MM.1S (cell line): ENCODE data around the gene OSBPL10.

Experiments
- DNase-seq: peaks from one replicate; pipeline ENCODE4 v3.0.0-alpha.2; 2015
- H2AFZ ChIP-seq: fragments of 300-600 bp; sonication (generic); 2 replicates; pipeline ENCODE4 v1.6.0; 2016; ENCODE audit warnings: antibody characterized with exemption, low read length
- H3F3A ChIP-seq: fragments of 300-600 bp; sonication (generic); 2 replicates; pipeline ENCODE4 v1.6.1; 2016; ENCODE audit warnings: mild to moderate bottlenecking, antibody characterized with exemption, low read length, moderate library complexity, mixed read lengths; ENCODE audit not compliant: insufficient read depth
- H3K27ac ChIP-seq: fragments of 300-600 bp; sonication (generic); 2 replicates; pipeline ENCODE4 v1.5.1; 2016; ENCODE audit warnings: mild to moderate bottlenecking, low read length
- H3K27me3 ChIP-seq: fragments of 300-600 bp; sonication (generic); replicated peaks from 2 replicates; pipeline ENCODE4 v1.6.0; 2016; ENCODE audit warnings: low read length; ENCODE audit not compliant: insufficient read depth
- H3K36me3 ChIP-seq: fragments of 300-600 bp; sonication (generic); replicated peaks from 2 replicates; pipeline ENCODE4 v1.6.1; 2016; ENCODE audit warnings: mild to moderate bottlenecking, low read length, mixed read lengths; ENCODE audit not compliant: insufficient read depth
- H3K4me1 ChIP-seq: fragments of 300-600 bp; sonication (generic); 2 replicates; pipeline ENCODE4 v1.6.1; 2016; ENCODE audit warnings: low read length, mixed read lengths
- H3K4me2 ChIP-seq: fragments of 300-600 bp; sonication (generic); 2 replicates; pipeline ENCODE4 v1.6.0; 2016; ENCODE audit warnings: low read depth, low read length
- H3K4me3 ChIP-seq: fragments of 300-600 bp; sonication (generic); 2 replicates; pipeline ENCODE4 v1.5.1; 2016; ENCODE audit warnings: low read length, mixed read lengths
- H3K79me2 ChIP-seq: fragments of 300-600 bp; sonication (generic); 2 replicates; pipeline ENCODE4 v1.6.1; 2016; ENCODE audit warnings: mixed run types, low read length, mixed read lengths
- H3K9ac ChIP-seq: fragments of 300-600 bp; sonication (generic); 2 replicates; pipeline ENCODE4 v1.6.1; 2016; ENCODE audit warnings: low read length, mixed read lengths
- H3K9me2 ChIP-seq: fragments of 300-600 bp; sonication (generic); replicated peaks from 2 replicates; pipeline ENCODE4 v1.6.1; 2016; ENCODE audit warnings: mild to moderate bottlenecking, low read length, mixed read lengths; ENCODE audit not compliant: insufficient read depth
- H3K9me3 ChIP-seq: fragments of 300-600 bp; sonication (generic); replicated peaks from 2 replicates; pipeline ENCODE4 v1.6.1; 2016; ENCODE audit warnings: mild to moderate bottlenecking, low read length, mixed read lengths; ENCODE audit not compliant: insufficient read depth
- H4K20me1 ChIP-seq: fragments of 300-600 bp; sonication (generic); 2 replicates; pipeline ENCODE4 v1.6.1; 2016; ENCODE audit warnings: mild to moderate bottlenecking, low read length, moderate library complexity, mixed read lengths; ENCODE audit not compliant: insufficient read depth
- EZH2 ChIP-seq: fragments of 300-600 bp; sonication (generic); optimal IDR thresholded peaks from 2 replicates; pipeline ENCODE3; 2017; ENCODE audit warnings: low read depth, mild to moderate bottlenecking, antibody characterized with exemption, low read length, mixed read lengths
- EZH2phosphoT487 ChIP-seq: fragments of 300-600 bp; sonication (generic); IDR thresholded peaks from 2 replicates; pipeline ENCODE4 v1.6.1; 2018; ENCODE audit warnings: antibody characterized with exemption, low read length
- TF ChIP-seq, protein P1 (sequence below): fragments of 300-600 bp; sonication (generic); IDR thresholded peaks from 2 replicates; pipeline ENCODE4 v1.5.1; 2016; ENCODE audit warnings: antibody characterized with exemption, low read length, mixed read lengths

The OSBPL10 gene

DNA sequence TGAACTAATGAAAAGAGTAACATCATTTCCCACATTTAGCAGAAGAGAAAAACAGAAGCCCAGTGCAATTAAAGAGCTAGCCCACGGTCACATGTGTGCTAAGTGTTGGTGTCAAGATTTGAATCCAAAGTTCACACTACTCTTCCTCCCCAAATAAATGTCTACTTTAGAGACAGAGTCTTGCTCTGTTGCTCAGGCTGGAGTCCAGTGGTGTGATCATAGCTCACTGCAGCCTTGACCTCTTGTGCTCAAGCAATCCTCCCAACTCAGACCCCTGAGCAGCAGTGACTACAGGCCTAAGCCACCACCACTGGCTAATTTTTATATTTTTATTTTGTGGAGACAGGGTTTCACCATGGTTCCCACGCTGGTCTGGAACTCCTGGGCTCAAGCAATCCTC lies 4.8 kb downstream of the OSBPL10 start:
- no peak for DNase-seq
- H3K36me3 ChIP-seq = no peaks in the 10 kb centered on the region
- H3K79me2 ChIP-seq = no peaks in the 10 kb centered on the region
- no peaks in the 10 kb centered on the region for H3K4me1 ChIP-seq
- no peak overlapping the region for H3K9ac ChIP-seq
- no peaks in the 10 kb centered on the region for H3K9me2 ChIP-seq
- H2AFZ ChIP-seq = no peak overlapping the region
- no peaks in the 10 kb centered on the region for H3K9me3 ChIP-seq
- TF ChIP-seq EZH2phosphoT487 (no peak), EZH2 (no peak)
- 0 out of 2 replicates have a peak, but pooled peaks cover 3% of the 10 kb centered on the region for H3F3A ChIP-seq
- H3K4me2 ChIP-seq = no peak overlapping the region
- no peak overlapping the region for H3K4me3 ChIP-seq
- no peaks in the 10 kb centered on the region for H3K27me3 ChIP-seq
- H3K27ac ChIP-seq = no peak overlapping the region
- no peaks in the 10 kb centered on the region for H4K20me1 ChIP-seq

DNA sequence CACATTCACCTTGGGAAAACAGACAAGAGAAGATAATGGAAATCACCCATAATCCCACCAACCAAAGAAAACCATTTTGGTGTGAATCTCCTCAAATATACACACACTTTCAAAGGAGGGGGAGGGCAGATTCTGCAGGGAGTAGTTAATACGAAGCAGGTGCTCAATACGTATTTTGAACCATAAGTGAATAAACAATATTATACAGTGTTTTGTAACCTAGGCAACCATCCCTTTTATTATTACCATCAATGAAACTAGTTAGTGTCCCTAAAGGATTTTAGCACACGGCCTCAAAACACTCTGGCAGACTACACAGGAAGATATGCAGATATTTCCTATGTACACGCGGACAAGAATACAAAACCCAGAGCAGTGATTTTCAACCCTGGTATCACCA lies 6.1 kb downstream of the OSBPL10 start:
- Histone ChIP-seq H3F3A (no peaks in the 10 kb centered on the region), H4K20me1 (no peaks in the 10 kb centered on the region), H3K9ac (no peak overlapping the region), H3K4me2 (no peak overlapping the region), H3K9me2 (no peaks in the 10 kb centered on the region), H2AFZ (no peak overlapping the region), H3K36me3 (no peaks in the 10 kb centered on the region), H3K27ac (no peak overlapping the region), H3K4me3 (no peak overlapping the region), H3K27me3 (no peaks in the 10 kb centered on the region), H3K9me3 (no peaks in the 10 kb centered on the region), H3K4me1 (no peaks in the 10 kb centered on the region), H3K79me2 (no peaks in the 10 kb centered on the region)
- no peak for TF ChIP-seq EZH2phosphoT487
- no peak for TF ChIP-seq EZH2
- TF ChIP-seq, protein P1, sequence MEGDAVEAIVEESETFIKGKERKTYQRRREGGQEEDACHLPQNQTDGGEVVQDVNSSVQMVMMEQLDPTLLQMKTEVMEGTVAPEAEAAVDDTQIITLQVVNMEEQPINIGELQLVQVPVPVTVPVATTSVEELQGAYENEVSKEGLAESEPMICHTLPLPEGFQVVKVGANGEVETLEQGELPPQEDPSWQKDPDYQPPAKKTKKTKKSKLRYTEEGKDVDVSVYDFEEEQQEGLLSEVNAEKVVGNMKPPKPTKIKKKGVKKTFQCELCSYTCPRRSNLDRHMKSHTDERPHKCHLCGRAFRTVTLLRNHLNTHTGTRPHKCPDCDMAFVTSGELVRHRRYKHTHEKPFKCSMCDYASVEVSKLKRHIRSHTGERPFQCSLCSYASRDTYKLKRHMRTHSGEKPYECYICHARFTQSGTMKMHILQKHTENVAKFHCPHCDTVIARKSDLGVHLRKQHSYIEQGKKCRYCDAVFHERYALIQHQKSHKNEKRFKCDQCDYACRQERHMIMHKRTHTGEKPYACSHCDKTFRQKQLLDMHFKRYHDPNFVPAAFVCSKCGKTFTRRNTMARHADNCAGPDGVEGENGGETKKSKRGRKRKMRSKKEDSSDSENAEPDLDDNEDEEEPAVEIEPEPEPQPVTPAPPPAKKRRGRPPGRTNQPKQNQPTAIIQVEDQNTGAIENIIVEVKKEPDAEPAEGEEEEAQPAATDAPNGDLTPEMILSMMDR = no peak
- DNase-seq = no peak

DNA sequence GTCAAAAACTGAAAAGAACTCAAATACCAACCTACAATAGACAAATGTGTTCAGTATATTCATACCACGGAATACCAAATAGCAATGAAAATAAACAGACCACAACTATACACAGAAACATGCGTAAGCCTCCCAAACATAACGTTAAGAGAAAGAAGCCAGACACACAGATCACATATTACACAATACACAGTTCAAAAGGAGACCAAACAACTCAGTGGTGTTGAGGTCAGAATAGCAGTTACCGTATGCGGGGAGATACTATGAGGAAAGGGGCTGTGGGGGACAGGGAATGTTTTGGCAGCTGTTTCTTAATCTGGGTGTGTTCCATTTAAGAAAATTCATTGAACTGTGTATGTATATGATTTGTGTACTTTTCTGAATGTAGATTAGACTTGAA lies 6.6 kb downstream of the OSBPL10 start:
- Histone ChIP-seq H3K27me3 (no peaks in the 10 kb centered on the region), H3K27ac (no peak overlapping the region), H2AFZ (no peak overlapping the region), H3K79me2 (no peaks in the 10 kb centered on the region), H3K4me3 (no peak overlapping the region), H3F3A (no peaks in the 10 kb centered on the region), H3K4me2 (no peak overlapping the region), H3K36me3 (no peaks in the 10 kb centered on the region), H3K4me1 (no peaks in the 10 kb centered on the region), H4K20me1 (no peaks in the 10 kb centered on the region), H3K9me3 (no peaks in the 10 kb centered on the region), H3K9me2 (no peaks in the 10 kb centered on the region), H3K9ac (no peak overlapping the region)
- TF ChIP-seq EZH2 = no peak
- TF ChIP-seq, protein P1 = no peak
- TF ChIP-seq EZH2phosphoT487 = no peak
- DNase-seq = no peak

DNA sequence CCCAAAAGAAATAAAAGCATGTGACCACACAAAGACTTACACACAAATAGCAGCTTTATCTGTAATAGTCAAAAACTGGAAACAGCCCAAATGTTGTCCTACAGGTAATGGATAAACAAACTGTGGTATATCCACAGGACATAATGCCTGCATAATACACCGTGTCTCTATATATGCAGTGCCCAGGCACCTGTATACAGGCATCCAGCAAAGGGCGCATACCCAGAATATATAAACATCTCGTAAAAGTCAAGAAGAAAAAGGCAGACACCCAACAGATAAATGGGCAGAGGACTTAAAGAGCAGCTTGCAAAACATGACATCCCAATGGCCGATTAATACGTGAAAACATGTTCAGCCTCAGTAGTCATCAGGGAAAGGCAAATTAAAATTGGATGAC lies 7.2 kb downstream of the OSBPL10 start:
- Histone ChIP-seq H3K36me3 (no peaks in the 10 kb centered on the region), H3K27me3 (no peaks in the 10 kb centered on the region), H3K4me2 (no peak overlapping the region), H3K9me3 (no peaks in the 10 kb centered on the region), H2AFZ (no peak overlapping the region), H3K9me2 (no peaks in the 10 kb centered on the region), H3K4me3 (no peak overlapping the region), H3K9ac (no peak overlapping the region), H3K79me2 (no peaks in the 10 kb centered on the region), H3F3A (no peaks in the 10 kb centered on the region), H3K27ac (no peak overlapping the region), H4K20me1 (no peaks in the 10 kb centered on the region), H3K4me1 (no peaks in the 10 kb centered on the region)
- DNase-seq = no peak
- TF ChIP-seq, protein P1 = no peak
- TF ChIP-seq EZH2 (no peak), EZH2phosphoT487 (no peak)
